Loucy (cell line): Measurements from ENCODE around the gene DOK7.

Source experiments
- H2AFZ ChIP-seq: fragments of 200-600 bp; sonication (generic); 2 replicates; pipeline ENCODE4 v1.6.0; 2016; ENCODE audit warnings: antibody characterized with exemption, mild to moderate bottlenecking, low read length, moderate library complexity
- H3F3A ChIP-seq: fragments of 200-600 bp; 2 replicates; pipeline ENCODE4 v1.6.0; 2016; ENCODE audit warnings: antibody characterized with exemption, low read depth, mild to moderate bottlenecking
- H3K27me3 ChIP-seq: fragments of 200-600 bp; sonication (generic); 2 replicates; pipeline ENCODE4 v1.6.1; 2014; ENCODE audit warnings: low read length, mild to moderate bottlenecking; ENCODE audit not compliant: insufficient read depth, poor library complexity, severe bottlenecking
- H3K36me3 ChIP-seq: fragments of 200-600 bp; sonication (generic); 2 replicates; pipeline ENCODE4 v1.6.1; 2016; ENCODE audit warnings: low read length; ENCODE audit not compliant: insufficient read depth
- H3K4me1 ChIP-seq: fragments of 200-600 bp; sonication (generic); 2 replicates; pipeline ENCODE4 v1.5.1; 2014; ENCODE audit warnings: low read length, mild to moderate bottlenecking; ENCODE audit not compliant: insufficient read depth, poor library complexity, severe bottlenecking
- H3K4me2 ChIP-seq: fragments of 200-600 bp; sonication (generic); 2 replicates; pipeline ENCODE4 v1.6.0; 2014; ENCODE audit warnings: antibody characterized with exemption, low read length, low read depth, mild to moderate bottlenecking; ENCODE audit not compliant: poor library complexity, severe bottlenecking
- H3K4me3 ChIP-seq: fragments of 200-600 bp; sonication (generic); 2 replicates; pipeline ENCODE4 v1.5.1; 2014; ENCODE audit warnings: low read length, mild to moderate bottlenecking, mixed read lengths; ENCODE audit not compliant: poor library complexity, severe bottlenecking
- H3K79me2 ChIP-seq: fragments of 200-600 bp; sonication (generic); 2 replicates; pipeline ENCODE4 v1.6.1; 2014; ENCODE audit warnings: low read length; ENCODE audit not compliant: insufficient read depth
- H3K9ac ChIP-seq: fragments of 200-600 bp; sonication (generic); 2 replicates; pipeline ENCODE4 v1.6.0; 2014; ENCODE audit warnings: mild to moderate bottlenecking, low read depth, low read length, moderate library complexity; ENCODE audit not compliant: poor library complexity, severe bottlenecking
- H3K9me2 ChIP-seq: fragments of 200-600 bp; sonication (generic); replicated peaks from 2 replicates; pipeline ENCODE4 v1.6.1; 2016; ENCODE audit warnings: low read depth, low read length, mixed read lengths
- H3K9me3 ChIP-seq: fragments of 200-600 bp; sonication (generic); 2 replicates; pipeline ENCODE4 v1.6.1; 2014; ENCODE audit warnings: mild to moderate bottlenecking, antibody characterized with exemption, low read length, low read depth; ENCODE audit not compliant: insufficient read depth
- H4K20me1 ChIP-seq: fragments of 200-600 bp; sonication (generic); 2 replicates; pipeline ENCODE4 v1.6.0; 2014; ENCODE audit warnings: antibody characterized with exemption, low read length, mild to moderate bottlenecking; ENCODE audit not compliant: insufficient read depth, poor library complexity, severe bottlenecking
- EZH2phosphoT487 ChIP-seq: fragments of 200-600 bp; IDR thresholded peaks from 2 replicates; pipeline ENCODE4 v1.6.1; 2018; ENCODE audit warnings: antibody characterized with exemption, mild to moderate bottlenecking, moderate library complexity, borderline replicate concordance
- TF ChIP-seq, protein P1 (sequence below): fragments of 200-600 bp; sonication (generic); conservative IDR thresholded peaks from 2 replicates; pipeline ENCODE4 v1.5.1; 2014; ENCODE audit warnings: mild to moderate bottlenecking, antibody characterized with exemption, low read length

Gene DOK7

DNA sequence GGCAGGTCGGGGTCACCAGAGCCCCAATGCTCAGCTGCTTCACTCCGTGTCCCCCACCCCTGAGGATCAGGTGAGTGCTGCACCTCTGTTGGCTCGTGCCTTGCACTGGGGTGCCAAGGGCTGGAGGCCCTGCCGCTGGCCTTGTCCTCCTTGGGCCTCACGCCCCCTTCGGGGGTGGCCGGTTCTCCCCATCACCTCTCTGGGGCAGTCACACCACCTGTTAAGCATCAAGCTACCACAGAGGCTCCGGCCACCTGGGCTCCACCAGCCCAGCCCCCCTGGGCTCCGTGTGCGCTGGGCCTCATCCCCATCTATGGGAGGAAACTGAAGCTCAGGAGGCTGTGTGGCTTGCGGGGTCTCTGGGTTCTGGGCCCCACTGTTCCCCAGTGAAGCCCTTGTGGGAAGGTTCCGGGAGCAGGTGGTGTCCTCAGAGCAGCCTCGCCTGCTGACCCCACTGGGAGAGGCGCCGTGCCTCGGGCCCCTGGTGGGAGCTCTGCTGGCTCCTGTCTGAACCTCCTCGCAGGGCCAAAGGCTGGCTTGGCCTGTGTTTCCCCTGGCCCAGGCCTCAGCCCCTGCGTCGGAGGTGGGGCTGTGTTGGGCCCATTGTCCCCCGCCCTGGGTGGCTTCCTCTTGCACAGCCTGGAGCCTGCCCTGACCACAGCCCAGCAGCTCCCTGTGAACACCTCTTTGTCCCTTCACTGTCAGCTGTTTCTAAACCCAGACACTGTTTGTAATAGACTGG is 30.8 kb downstream of the DOK7 start:
- Histone ChIP-seq H3K9me2 (no peaks in the 10 kb centered on the region), H3K79me2 (no peaks in the 10 kb centered on the region), H4K20me1 (no peaks in the 10 kb centered on the region), H3K27me3 (no peaks in the 10 kb centered on the region), H3K9me3 (no peaks in the 10 kb centered on the region), H3K9ac (no peak overlapping the region), H3K4me1 (no peaks in the 10 kb centered on the region), H3K4me2 (no peak overlapping the region), H3K36me3 (no peaks in the 10 kb centered on the region), H3K4me3 (no peak overlapping the region), H2AFZ (no peak overlapping the region), H3F3A (no peaks in the 10 kb centered on the region)
- no peak for TF ChIP-seq EZH2phosphoT487
- TF ChIP-seq, protein P1, sequence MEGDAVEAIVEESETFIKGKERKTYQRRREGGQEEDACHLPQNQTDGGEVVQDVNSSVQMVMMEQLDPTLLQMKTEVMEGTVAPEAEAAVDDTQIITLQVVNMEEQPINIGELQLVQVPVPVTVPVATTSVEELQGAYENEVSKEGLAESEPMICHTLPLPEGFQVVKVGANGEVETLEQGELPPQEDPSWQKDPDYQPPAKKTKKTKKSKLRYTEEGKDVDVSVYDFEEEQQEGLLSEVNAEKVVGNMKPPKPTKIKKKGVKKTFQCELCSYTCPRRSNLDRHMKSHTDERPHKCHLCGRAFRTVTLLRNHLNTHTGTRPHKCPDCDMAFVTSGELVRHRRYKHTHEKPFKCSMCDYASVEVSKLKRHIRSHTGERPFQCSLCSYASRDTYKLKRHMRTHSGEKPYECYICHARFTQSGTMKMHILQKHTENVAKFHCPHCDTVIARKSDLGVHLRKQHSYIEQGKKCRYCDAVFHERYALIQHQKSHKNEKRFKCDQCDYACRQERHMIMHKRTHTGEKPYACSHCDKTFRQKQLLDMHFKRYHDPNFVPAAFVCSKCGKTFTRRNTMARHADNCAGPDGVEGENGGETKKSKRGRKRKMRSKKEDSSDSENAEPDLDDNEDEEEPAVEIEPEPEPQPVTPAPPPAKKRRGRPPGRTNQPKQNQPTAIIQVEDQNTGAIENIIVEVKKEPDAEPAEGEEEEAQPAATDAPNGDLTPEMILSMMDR: no peak

DNA sequence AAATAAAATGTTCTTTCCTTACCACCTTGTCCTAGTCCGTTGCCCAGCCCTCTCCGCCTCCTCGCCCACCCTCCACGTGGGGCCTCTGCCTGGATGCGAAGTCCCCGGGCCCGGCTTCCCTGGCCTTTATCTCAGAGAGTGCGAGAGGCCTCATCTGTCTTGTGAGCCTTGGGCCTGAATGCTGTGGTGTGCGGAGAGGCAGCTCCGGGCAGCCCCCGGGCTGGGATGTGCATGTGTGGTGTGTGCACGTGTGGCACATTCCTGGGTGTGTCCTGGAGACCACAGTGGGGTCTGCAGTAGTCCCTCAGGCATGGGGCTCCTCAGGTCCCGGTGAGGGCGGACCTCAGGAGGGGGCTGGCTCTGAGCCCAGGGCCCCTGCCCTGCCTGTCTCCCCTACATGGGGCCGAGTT is 31.4 kb downstream of the DOK7 start:
- Histone ChIP-seq H4K20me1 (no peaks in the 10 kb centered on the region), H3K27me3 (no peaks in the 10 kb centered on the region), H3K36me3 (no peaks in the 10 kb centered on the region), H3K9ac (no peak overlapping the region), H3K79me2 (no peaks in the 10 kb centered on the region), H2AFZ (no peak overlapping the region), H3K9me2 (no peaks in the 10 kb centered on the region), H3K4me3 (no peak overlapping the region), H3K4me1 (no peaks in the 10 kb centered on the region), H3K4me2 (no peak overlapping the region), H3F3A (no peaks in the 10 kb centered on the region), H3K9me3 (no peaks in the 10 kb centered on the region)
- no peak for TF ChIP-seq EZH2phosphoT487

DNA sequence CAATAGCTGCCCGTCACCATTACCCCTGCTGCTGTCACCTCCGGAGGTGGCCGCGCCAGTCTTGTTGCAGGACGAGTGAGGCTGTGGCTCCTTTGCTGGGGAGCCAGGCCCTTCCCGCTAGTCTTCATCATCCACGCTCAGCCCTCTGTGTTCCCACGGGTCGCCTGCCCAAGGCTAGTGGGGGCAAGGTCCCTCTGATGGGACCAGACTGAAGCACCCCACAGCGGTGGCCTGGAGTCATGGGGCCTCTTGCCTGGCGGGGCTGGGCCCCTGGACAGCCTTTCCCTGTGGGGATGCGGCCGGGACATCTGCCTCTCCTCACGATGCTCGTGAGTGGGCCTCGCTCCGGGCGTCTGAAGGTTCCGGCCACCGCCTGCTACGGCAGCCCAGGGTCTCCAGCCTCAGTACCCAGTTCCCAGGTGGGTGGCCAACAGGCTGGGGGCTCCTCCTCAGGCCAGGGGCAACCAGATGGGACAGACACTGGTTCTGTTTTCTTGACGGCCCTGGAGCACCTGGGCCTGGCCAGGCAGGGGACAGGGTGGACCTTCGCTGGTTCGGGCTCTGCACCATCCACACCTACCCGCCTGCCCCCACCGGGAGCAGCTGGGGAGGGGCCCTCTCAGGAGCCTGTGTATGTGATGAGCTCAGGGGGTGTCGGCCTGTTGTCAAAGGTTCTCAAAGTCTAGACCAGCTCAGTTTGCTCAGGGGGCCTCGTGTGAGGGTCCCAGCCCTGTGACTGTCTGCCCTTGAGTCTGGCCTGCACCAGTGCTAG is 32.3 kb downstream of the DOK7 start:
- Histone ChIP-seq H3K4me3 (no peak overlapping the region), H2AFZ (no peak overlapping the region), H3K27me3 (no peaks in the 10 kb centered on the region), H3K79me2 (no peaks in the 10 kb centered on the region), H3K36me3 (no peaks in the 10 kb centered on the region), H3K4me1 (no peaks in the 10 kb centered on the region), H3K9ac (no peak overlapping the region), H3K9me2 (no peaks in the 10 kb centered on the region), H4K20me1 (no peaks in the 10 kb centered on the region), H3K4me2 (no peak overlapping the region), H3F3A (no peaks in the 10 kb centered on the region), H3K9me3 (no peaks in the 10 kb centered on the region)
- TF ChIP-seq, protein P1: no peak
- TF ChIP-seq EZH2phosphoT487: no peak
